AG04449 (cell line): ENCODE results near the gene KCNMA1.
A peak's percentile ranks its signal among the peaks of the same experiment; 100 is the strongest.

Source experiments
- CTCF ChIA-PET: fragments of 350-600 bp; formaldehyde crosslinking; extraction: SDS; loops from one replicate; lab custom pipeline; 2021; ENCODE audit warnings: antibody characterized with exemption; lab: Yijun Ruan, JAX
- POLR2A ChIA-PET: fragments of 400-600, 350-600 bp; formaldehyde crosslinking; extraction: SDS; loops from one replicate; lab custom pipeline; 2020; ENCODE audit warnings: antibody characterized with exemption, inconsistent platforms; lab: Yijun Ruan, JAX
- DNase-seq: peaks from one replicate; pipeline ENCODE4 v3.0.0-alpha.2; 2010; ENCODE audit warnings: low read depth, low spot score
- H3K4me3 ChIP-seq: 2 replicates; pipeline ENCODE4 v1.5.1; 2011; ENCODE audit warnings: low read depth, mild to moderate bottlenecking, control low read depth, low read length
- CTCF ChIP-seq: IDR thresholded peaks from one replicate; pipeline ENCODE4 v1.5.1; 2011; ENCODE audit warnings: mild to moderate bottlenecking, moderate library complexity, low read length, control low read depth, inconsistent platforms; ENCODE audit not compliant: insufficient read depth; ENCODE audit errors: missing control alignments

Gene KCNMA1

GRCh38 chr10:77638321-77639101 lies 903 bp upstream of the KCNMA1 start:
- no peak for DNase-seq
- peak overlapping the region; percentile 89 for H3K4me3 ChIP-seq
- no peak for TF ChIP-seq CTCF
- POLR2A ChIA-PET: interaction anchor here (1.0 to 2.1 kb wide), 4 partner anchors 114 to 478 kb away, joined by 3 to 4 read pairs (median 3); no protein-coding TSS in a partner anchor
- CTCF ChIA-PET: interaction anchor here (1.1 to 20.9 kb wide), 13 partner anchors 29 to 471 kb away, joined by 3 to 556 read pairs (median 4); no protein-coding TSS in a partner anchor

- H3K4me3 ChIP-seq: peak overlapping the region; percentile 89
- CTCF ChIA-PET: interaction anchor here (0.8 to 20.9 kb wide), 11 partner anchors 7 to 470 kb away, joined by 3 to 556 read pairs (median 3); no protein-coding TSS in a partner anchor
- POLR2A ChIA-PET: interaction anchor here (0.6 to 2.1 kb wide), 4 partner anchors 106 to 244 kb away, joined by 3 to 4 read pairs (median 4); no protein-coding TSS in a partner anchor
- TF ChIP-seq CTCF: no peak
- no peak for DNase-seq
These were observed 559 bp downstream of the KCNMA1 start for GRCh38 chr10:77636967-77637531.

- TF ChIP-seq CTCF: peak; percentile 3
- ChIA-PET POLR2A (interaction anchor here (0.7 to 2.1 kb wide), 3 partner anchors 10 to 123 kb away, joined by 3 to 6 read pairs (median 4); no protein-coding TSS in a partner anchor), CTCF (interaction anchor here (0.7 to 20.9 kb wide), 7 partner anchors 71 to 469 kb away, joined by 3 to 556 read pairs (median 4); no protein-coding TSS in a partner anchor)
- peak overlapping the region; percentile 89 for H3K4me3 ChIP-seq
- DNase-seq: no peak
These were observed 1.2 kb downstream of the KCNMA1 start for GRCh38 chr10:77636282-77636966.

GRCh38 chr10:77635402-77636227 lies 2.0 kb downstream of the KCNMA1 start:
- TF ChIP-seq CTCF: no peak
- DNase-seq: no peak
- peak overlapping the region; percentile 89 for H3K4me3 ChIP-seq
- POLR2A ChIA-PET: interaction anchor here (0.7 to 1.9 kb wide), 2 partner anchors 9 to 122 kb away, joined by 3 to 6 read pairs; no protein-coding TSS in a partner anchor
- CTCF ChIA-PET: interaction anchor here (0.7 to 20.9 kb wide), 11 partner anchors 8 to 468 kb away, joined by 3 to 556 read pairs (median 4); no protein-coding TSS in a partner anchor

GRCh38 chr10:77634939-77635338 lies 2.7 kb downstream of the KCNMA1 start:
- no peak for TF ChIP-seq CTCF
- peak overlapping the region; percentile 89 for H3K4me3 ChIP-seq
- no peak for DNase-seq
- CTCF ChIA-PET: interaction anchor here (0.7 to 20.9 kb wide), 10 partner anchors 8 to 467 kb away, joined by 3 to 556 read pairs (median 6); no protein-coding TSS in a partner anchor
- POLR2A ChIA-PET: interaction anchor here (1.9 kb wide), 1 partner anchor 9 kb away, joined by 6 read pairs; no protein-coding TSS in a partner anchor
